ENCODE data around the gene SNX2.
"Not testable (repeated sequence)": the region's sequence is repeated elsewhere in the genome, so short reads cannot be mapped to it uniquely, and the experiment has no call there.

The SNX2 gene

DNA sequence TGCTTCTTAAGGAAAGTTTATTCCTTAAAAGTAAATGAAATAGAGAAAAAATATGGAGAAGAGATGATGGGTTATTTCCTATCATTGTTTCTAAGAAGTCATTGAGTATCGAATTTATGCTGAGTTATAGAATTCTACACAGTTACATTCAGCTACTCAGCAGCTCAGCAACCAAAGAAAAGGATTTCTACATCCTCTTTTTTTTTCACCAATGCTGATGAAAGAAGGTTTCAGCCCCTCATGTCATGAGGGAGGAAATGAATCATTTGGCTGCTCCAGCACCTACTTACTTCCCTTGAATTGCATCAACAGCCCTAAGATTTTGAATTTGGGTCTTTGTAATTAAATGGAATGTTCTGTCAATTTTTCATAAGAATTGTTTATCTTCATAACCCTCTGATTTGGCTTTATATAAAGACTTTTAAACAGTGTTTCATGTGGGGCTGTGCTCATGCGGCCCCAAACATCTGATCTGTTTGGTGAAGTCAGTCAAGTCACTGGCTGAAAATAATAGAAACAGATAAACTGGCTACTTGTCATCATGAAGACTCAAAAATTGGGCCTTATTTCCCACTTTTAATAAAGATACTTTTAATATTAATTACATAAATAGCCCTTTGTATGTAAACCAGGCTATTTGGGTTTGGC, 18.5 kb upstream of the SNX2 start:
- no peak overlapping the region for H3K4me3 ChIP-seq (ENCODE audit: low read depth, low read length)
- TF ChIP-seq, protein P1, sequence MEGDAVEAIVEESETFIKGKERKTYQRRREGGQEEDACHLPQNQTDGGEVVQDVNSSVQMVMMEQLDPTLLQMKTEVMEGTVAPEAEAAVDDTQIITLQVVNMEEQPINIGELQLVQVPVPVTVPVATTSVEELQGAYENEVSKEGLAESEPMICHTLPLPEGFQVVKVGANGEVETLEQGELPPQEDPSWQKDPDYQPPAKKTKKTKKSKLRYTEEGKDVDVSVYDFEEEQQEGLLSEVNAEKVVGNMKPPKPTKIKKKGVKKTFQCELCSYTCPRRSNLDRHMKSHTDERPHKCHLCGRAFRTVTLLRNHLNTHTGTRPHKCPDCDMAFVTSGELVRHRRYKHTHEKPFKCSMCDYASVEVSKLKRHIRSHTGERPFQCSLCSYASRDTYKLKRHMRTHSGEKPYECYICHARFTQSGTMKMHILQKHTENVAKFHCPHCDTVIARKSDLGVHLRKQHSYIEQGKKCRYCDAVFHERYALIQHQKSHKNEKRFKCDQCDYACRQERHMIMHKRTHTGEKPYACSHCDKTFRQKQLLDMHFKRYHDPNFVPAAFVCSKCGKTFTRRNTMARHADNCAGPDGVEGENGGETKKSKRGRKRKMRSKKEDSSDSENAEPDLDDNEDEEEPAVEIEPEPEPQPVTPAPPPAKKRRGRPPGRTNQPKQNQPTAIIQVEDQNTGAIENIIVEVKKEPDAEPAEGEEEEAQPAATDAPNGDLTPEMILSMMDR (IDR thresholded peaks at IDR 0.05; ENCODE audit: insufficient read depth, low read depth, low read length, missing control alignments): no peak
- peak; percentile 46 for DNase-seq (ENCODE audit: low read depth)

DNA sequence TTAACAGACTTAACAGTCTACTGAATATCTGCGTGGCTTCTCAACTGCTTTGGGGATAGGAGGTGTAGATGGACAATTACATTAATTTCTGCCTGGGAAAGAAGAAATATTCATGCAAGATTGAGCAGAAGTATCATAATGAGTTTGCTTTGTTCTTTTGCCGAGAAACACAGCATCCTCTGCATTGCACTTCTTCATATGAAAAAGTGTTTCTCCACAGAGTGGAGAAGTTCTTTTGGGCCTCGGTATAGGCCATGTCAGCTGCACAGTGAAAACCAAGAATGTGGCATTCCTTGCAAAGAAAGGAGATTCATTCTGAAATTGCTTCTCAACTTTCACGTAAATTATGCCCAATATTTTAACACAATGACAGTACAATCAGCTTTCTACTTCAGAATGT, 17.6 kb upstream of the SNX2 start:
- TF ChIP-seq, protein P1 (IDR thresholded peaks at IDR 0.05; ENCODE audit: insufficient read depth, low read depth, low read length, missing control alignments): no peak
- DNase-seq (ENCODE audit: low read depth): peak; percentile 24
- H3K4me3 ChIP-seq (ENCODE audit: low read depth, low read length): no peak overlapping the region

DNA sequence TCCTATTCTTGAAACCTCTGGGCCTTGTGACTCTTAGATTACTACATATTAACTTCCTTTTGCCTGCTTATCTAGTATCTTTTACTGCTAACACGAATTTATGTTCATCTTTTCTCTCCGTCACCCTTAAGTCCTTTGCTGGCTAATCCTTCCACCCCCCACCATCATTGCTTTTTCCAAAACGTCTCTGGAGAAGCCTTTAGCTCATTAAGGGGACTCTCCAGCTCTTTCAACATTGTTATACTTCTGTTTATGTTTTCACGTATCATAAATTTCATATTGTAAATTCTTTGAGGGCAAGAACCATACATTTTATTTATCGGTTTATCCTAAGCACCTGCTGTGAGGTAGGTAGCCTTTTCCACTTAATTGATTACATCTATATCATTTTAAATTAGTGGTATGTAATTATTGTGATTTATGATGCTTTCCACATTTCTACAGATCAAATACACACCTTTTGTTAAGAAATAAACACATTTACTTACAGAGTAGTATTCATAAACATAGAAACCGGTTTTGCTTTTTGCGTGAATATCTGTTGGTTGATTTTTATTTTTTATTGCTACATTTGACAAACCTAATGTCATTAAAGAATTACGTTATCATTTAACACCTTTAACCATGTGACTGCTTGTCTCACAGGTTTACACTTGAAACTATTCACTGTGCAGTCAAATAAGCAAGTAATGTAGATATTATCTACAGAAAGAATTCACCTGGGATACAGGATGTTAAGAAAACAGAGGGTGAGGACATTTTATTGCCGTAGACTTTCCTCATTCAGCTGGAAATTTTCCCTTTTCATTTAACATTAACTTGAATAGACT, 15.4 kb upstream of the SNX2 start:
- no peak for DNase-seq (ENCODE audit: low read depth)
- H3K4me3 ChIP-seq (ENCODE audit: low read depth, low read length): no peak overlapping the region
- TF ChIP-seq, protein P1 (IDR thresholded peaks at IDR 0.05; ENCODE audit: insufficient read depth, low read depth, low read length, missing control alignments): no peak

DNA sequence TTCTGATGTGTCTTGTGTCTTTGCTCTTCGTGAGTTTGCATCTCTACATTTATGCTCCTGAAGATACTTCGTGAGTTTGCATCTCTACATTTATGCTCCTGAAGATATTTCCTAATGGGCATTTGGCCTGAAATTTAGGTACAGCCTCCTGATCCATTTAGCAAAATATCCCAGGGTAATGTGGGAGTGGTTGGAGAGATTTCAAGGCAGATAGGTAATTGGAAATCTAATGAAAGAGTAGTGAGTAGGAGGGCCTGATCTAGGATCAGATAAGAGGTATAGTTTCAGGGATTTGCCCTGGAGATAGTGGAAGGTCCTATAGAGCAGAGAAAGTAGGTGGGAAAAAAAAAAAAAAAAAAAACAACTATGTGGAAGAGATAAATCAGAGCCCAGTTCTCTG, 14.6 kb upstream of the SNX2 start:
- H3K4me3 ChIP-seq (ENCODE audit: low read depth, low read length): no peak overlapping the region
- no peak for DNase-seq (ENCODE audit: low read depth)
- TF ChIP-seq, protein P1 (IDR thresholded peaks at IDR 0.05; ENCODE audit: insufficient read depth, low read depth, low read length, missing control alignments): no peak

DNA sequence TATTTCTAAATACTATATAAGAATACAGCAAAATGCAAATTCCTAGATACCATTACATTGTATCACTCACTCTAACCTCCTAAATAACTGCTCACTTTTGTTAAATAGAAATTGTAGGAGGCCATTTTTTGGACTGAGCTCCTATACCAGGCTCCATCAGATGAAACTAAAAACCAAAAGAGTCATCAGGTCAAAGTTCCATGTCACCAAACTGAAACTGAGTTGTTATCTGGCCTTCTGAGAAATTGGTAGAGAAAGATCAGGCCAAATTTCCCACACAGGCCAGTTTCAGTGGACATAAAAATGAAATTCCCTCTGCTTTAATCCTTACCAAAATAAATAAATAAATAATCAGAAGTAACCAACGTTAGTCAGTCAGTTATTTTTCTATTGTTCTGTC, 13.8 kb upstream of the SNX2 start:
- DNase-seq (ENCODE audit: low read depth): peak; percentile 14
- TF ChIP-seq, protein P1 (IDR thresholded peaks at IDR 0.05; ENCODE audit: insufficient read depth, low read depth, low read length, missing control alignments): no peak
- no peak overlapping the region for H3K4me3 ChIP-seq (ENCODE audit: low read depth, low read length)

DNA sequence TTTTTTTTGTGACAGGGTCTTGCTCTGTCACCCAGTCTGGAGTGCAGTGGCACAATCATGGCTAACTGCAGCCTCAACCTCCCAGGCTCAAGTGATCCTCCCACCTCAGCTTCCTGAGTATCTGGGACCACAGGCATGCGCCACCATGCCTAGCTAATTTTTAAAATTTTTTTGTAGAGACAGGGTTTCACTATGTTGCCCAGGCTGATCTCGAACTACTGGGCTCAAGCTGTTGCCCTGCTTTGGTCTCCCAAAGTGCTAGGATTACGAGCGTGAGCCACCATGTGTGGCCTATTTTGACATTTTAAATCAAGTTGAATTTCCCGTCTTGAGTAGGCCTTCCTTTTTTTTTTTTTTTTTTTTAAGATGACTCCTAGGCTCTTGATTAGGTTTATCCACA, 13.0 kb upstream of the SNX2 start:
- not testable (repeated sequence) for DNase-seq (ENCODE audit: low read depth)

DNA sequence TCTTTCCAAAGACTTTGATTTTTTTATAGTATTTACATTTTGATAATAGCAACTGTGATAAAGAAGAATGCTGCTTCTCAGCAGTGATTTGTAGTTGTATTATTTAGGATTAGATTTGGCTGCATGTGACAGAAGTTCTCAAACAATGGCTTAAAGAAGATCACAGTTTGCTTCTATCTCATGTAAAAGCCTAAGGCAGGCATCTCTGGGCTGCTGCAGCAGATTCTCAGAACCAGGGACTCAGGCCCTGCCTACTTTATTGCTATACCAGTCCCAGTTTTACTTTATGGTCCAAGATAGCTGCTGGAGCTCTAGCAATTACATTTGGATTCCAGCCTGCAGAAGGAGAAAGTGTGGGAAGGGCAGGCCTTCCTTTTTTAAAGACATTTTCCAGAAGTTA, 8.8 kb upstream of the SNX2 start:
- TF ChIP-seq, protein P1 (IDR thresholded peaks at IDR 0.05; ENCODE audit: insufficient read depth, low read depth, low read length, missing control alignments): no peak
- no peak overlapping the region for H3K4me3 ChIP-seq (ENCODE audit: low read depth, low read length)
- no peak for DNase-seq (ENCODE audit: low read depth)

More for the DNA sequence above, 13.0 kb upstream of the SNX2 start:
- not testable (repeated sequence) for H3K4me3 ChIP-seq (ENCODE audit: low read depth, low read length)

Data from GM12865 (cell line).